Colonic mucosa (tissue), 4 donors: ENCODE results near the gene NAPEPLD. TPM values are rescaled to one million over a fixed set of nuclear protein-coding genes. Genes with fewer than 3 reads are reported as not detected.
A peak's percentile ranks its signal among the peaks of the same experiment; 100 is the strongest.
"Not testable (repeated sequence)": the region's sequence is repeated elsewhere in the genome, so short reads cannot be mapped to it uniquely, and the experiment has no call there.

Experiments used
- DNase-seq: peaks from one replicate; pipeline ENCODE4 v3.0.0-alpha.2; 2020
- H3K27ac ChIP-seq: fragments of 200-600 bp; one replicate; pipeline ENCODE4 v1.8.0; 2021
- H3K27me3 ChIP-seq: fragments of 200-600 bp; one replicate; pipeline ENCODE4 v1.8.0; 2021
- H3K36me3 ChIP-seq: fragments of 200-600 bp; one replicate; pipeline ENCODE4 v1.8.0; 2021
- H3K4me1 ChIP-seq: fragments of 200-600 bp; one replicate; pipeline ENCODE4 v1.8.0; 2021; ENCODE audit warnings: mild to moderate bottlenecking
- H3K4me3 ChIP-seq: fragments of 200-600 bp; one replicate; pipeline ENCODE4 v1.8.0; 2021
- H3K9ac ChIP-seq, 2 donors: one replicate each; pipeline ENCODE4 v1.7.0; 2013; ENCODE audit warnings: control low read depth in 2 of 2, low read depth in 2 of 2, low read length in 2 of 2
- H3K9me3 ChIP-seq: fragments of 200-600 bp; one replicate; pipeline ENCODE4 v1.8.0; 2021
- CTCF ChIP-seq: fragments of 200-600 bp; IDR thresholded peaks from one replicate; pipeline ENCODE4 v1.8.0; 2022; ENCODE audit warnings: antibody characterized with exemption, mild to moderate bottlenecking
- intact Hi-C: fragments of 100-400 bp; cut with DNase I; formaldehyde crosslinking; loops from one replicate; pipeline ENCODE4 v1.14.1; 2022
- total RNA-seq, 2 donors: library from RNA; stranded (reverse); fragmentation: NEBNext Ultra II Directional in 1 of 2; extraction: Animal tissue kit (Norgen Biotek cat#: 25700) in 1 of 2; gene quantifications; one replicate each; pipeline ENCODE4 v1.2.1, GENCODE V29; 2021
- donor health status: healthy.
- donor health status: DM: no; HTN: no; CAD: no.
- donor health status: DM: no; HTN: no; CAD: no.

Gene NAPEPLD
- total RNA-seq, 2 donors from 2014 or later = 61.4 to 64.6 TPM

GRCh38 chr7:103100348-103100747 lies 48.6 kb downstream of the NAPEPLD start:
- DNase-seq = no peak
- H3K9me3 ChIP-seq = no peaks in the 10 kb centered on the region
- TF ChIP-seq CTCF = no peak
- no peak overlapping the region for H3K4me3 ChIP-seq
- no peaks in the 10 kb centered on the region for H3K4me1 ChIP-seq
- no peak overlapping the region for H3K9ac ChIP-seq
- H3K27ac ChIP-seq = no peak overlapping the region
- H3K36me3 ChIP-seq = peaks cover 6% of the 10 kb centered on the region
- H3K27me3 ChIP-seq = no peaks in the 10 kb centered on the region
- intact Hi-C loops = no loop called here

- H3K36me3 ChIP-seq = peaks cover 1% of the 10 kb centered on the region
- H3K9me3 ChIP-seq = no peaks in the 10 kb centered on the region
- intact Hi-C loops = no loop called here
- H3K27me3 ChIP-seq = no peaks in the 10 kb centered on the region
- H3K27ac ChIP-seq = no peak overlapping the region
- TF ChIP-seq CTCF = no peak
- H3K4me3 ChIP-seq = no peak overlapping the region
- no peaks in the 10 kb centered on the region for H3K4me1 ChIP-seq
- no peak for DNase-seq
- H3K9ac ChIP-seq = no peak overlapping the region
Measured at GRCh38 chr7:103097041-103097440, 51.9 kb downstream of the NAPEPLD start.

- H3K4me1 ChIP-seq, H3K36me3 ChIP-seq: not testable (repeated sequence)
Measured at GRCh38 chr7:103095558-103095957, 53.3 kb downstream of the NAPEPLD start.

GRCh38 chr7:103094102-103094501 lies 54.8 kb downstream of the NAPEPLD start:
- Histone ChIP-seq H3K9ac (no peak overlapping the region), H3K4me3 (no peak overlapping the region), H3K9me3 (no peaks in the 10 kb centered on the region), H3K36me3 (no peaks in the 10 kb centered on the region), H3K4me1 (no peaks in the 10 kb centered on the region), H3K27me3 (no peaks in the 10 kb centered on the region), H3K27ac (no peak overlapping the region)
- DNase-seq = no peak
- intact Hi-C loops = no loop called here
- peak; percentile 11 for TF ChIP-seq CTCF

More at GRCh38 chr7:103095558-103095957, 53.3 kb downstream of the NAPEPLD start:
- H3K9me3 ChIP-seq, DNase-seq, H3K27ac ChIP-seq, H3K4me3 ChIP-seq, H3K9ac ChIP-seq, H3K27me3 ChIP-seq, intact Hi-C loops: not testable (repeated sequence)

- no peaks in the 10 kb centered on the region for H3K9me3 ChIP-seq
- no peak overlapping the region for H3K4me3 ChIP-seq
- DNase-seq = no peak
- H3K27ac ChIP-seq = no peak overlapping the region
- intact Hi-C loops = no loop called here
- H3K36me3 ChIP-seq = no peaks in the 10 kb centered on the region
- H3K27me3 ChIP-seq = no peaks in the 10 kb centered on the region
- no peak for TF ChIP-seq CTCF
- H3K4me1 ChIP-seq = no peaks in the 10 kb centered on the region
- no peak overlapping the region for H3K9ac ChIP-seq
Measured at GRCh38 chr7:103093429-103093828, 55.5 kb downstream of the NAPEPLD start.

- H3K9ac ChIP-seq, DNase-seq, H3K27ac ChIP-seq, H3K4me1 ChIP-seq, intact Hi-C loops, H3K4me3 ChIP-seq, H3K36me3 ChIP-seq, H3K9me3 ChIP-seq, H3K27me3 ChIP-seq: not testable (repeated sequence)
Measured at GRCh38 chr7:103092321-103092720, 56.6 kb downstream of the NAPEPLD start.

- intact Hi-C loops = no loop called here
- no peak overlapping the region for H3K27ac ChIP-seq
- no peak overlapping the region for H3K4me3 ChIP-seq
- H3K36me3 ChIP-seq = peaks cover 5% of the 10 kb centered on the region
- H3K4me1 ChIP-seq = no peaks in the 10 kb centered on the region
- H3K9me3 ChIP-seq = no peaks in the 10 kb centered on the region
- no peak overlapping the region for H3K9ac ChIP-seq
- no peak for TF ChIP-seq CTCF
- no peak for DNase-seq
- H3K27me3 ChIP-seq = no peaks in the 10 kb centered on the region
Measured at GRCh38 chr7:103083210-103083609, 65.7 kb downstream of the NAPEPLD start.
